GM19240 (cell line): ENCODE measurements around the gene FOS.
"Not testable (repeated sequence)": the region's sequence is repeated elsewhere in the genome, so short reads cannot be mapped to it uniquely, and the experiment has no call there.

Source experiments
- DNase-seq: peaks from one replicate; pipeline ENCODE4 v3.0.0; 2011; ENCODE audit warnings: low spot score; ENCODE audit not compliant: insufficient read length

FOS gene

GRCh38 chr14:75275598-75275997, 3.0 kb upstream of the FOS start:
- no peak for DNase-seq

- DNase-seq: no peak
These were observed 1.4 kb upstream of the FOS start for GRCh38 chr14:75277008-75277814.

GRCh38 chr14:75277815-75278421, 710 bp upstream of the FOS start:
- no peak for DNase-seq

- DNase-seq: no peak
These were observed 630 bp downstream of the FOS start for GRCh38 chr14:75279153-75279762.

- DNase-seq: no peak
These were observed 1.2 kb downstream of the FOS start for GRCh38 chr14:75279763-75280290.

DNA sequence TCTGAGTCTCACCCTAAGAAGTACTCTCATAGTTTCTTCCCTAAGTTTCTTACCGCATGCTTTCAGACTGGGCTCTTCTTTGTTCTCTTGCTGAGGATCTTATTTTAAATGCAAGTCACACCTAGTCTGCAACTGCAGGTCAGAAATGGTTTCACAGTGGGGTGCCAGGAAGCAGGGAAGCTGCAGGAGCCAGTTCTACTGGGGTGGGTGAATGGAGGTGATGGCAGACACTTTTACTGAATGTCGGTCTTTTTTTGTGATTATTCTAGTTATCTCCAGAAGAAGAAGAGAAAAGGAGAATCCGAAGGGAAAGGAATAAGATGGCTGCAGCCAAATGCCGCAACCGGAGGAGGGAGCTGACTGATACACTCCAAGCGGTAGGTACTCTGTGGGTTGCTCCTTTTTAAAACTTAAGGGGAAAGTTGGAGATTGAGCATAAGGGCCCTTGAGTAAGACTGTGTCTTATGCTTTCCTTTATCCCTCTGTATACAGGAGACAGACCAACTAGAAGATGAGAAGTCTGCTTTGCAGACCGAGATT, 1.7 kb downstream of the FOS start:
- DNase-seq: no peak

GRCh38 chr14:75280831-75281653, 2.4 kb downstream of the FOS start:
- DNase-seq: no peak

- no peak for DNase-seq
These were observed 3.0 kb downstream of the FOS start for GRCh38 chr14:75281654-75282019.

DNA sequence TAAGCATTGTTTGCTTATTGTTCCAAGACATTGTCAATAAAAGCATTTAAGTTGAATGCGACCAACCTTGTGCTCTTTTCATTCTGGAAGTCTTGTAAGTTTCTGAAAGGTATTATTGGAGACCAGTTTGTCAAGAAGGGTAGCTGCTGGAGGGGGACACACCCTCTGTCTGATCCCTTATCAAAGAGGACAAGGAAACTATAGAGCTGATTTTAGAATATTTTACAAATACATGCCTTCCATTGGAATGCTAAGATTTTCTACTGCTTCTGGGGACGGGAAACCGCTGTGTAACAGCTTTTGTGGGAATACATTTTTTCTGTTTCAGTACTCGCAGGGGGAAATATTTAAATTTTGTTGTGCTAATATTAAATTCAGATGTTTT, 3.5 kb downstream of the FOS start:
- no peak for DNase-seq

- not testable (repeated sequence) for DNase-seq
These were observed 4.0 kb downstream of the FOS start for GRCh38 chr14:75282555-75283161.

DNA sequence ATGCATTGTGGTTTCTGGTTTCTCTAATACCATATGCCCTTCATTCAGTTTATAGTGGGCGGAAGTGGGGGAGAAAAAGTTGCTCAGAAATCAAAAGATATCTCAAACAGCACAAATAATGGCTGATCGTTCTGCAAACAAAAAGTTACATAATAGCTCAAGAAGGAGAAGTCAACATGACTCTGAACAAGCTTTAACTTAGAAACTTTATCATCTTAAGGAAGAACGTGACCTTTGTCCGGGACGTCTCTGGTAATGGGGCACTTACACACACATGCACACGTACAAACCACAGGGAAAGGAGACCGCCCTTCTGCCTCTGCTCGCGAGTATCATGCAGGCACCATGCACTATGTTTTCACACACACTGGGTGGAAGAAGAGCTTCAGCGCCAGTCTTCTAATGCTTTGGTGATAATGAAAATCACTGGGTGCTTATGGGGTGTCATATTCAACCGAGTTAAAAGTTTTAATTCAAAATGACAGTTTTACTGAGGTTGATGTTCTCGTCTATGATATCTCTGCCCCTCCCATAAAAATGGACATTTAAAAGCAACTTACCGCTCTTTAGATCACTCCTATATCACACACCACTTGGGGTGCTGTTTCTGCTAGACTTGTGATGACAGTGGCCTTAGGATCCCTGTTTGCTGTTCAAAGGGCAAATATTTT, 4.7 kb downstream of the FOS start:
- DNase-seq: no peak

DNA sequence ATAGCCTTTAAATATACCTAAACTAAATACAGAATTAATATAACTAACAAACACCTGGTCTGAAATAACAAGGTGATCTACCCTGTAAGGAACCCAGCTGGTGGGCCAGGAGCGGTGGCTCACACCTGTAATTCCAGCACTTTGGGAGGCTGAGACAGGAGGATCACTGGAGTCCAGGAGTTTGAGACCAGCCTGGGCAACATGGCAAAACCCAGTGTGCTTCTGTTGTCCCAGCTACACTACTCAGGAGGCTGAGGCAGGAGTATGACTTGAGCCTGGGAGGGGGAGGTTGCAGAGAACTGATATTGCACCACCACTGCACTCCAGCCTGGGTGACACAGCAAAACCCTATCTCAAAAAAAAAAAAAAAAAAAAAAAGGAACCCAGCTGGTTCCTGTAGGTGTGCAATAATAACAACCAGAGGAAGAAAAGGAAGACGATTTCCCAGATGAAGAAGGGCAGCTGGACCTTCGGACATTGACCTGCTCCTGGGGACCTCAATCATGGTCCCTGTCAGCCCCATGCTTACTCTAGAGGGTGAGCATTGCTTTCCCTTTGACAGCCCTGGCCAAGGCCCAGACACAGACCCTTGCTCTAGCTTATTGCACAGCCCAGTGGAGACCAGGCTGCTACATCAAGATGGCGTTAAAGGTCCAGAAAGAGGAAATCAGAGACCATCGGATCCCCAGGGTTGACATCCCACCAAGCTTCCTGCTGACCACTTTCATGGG, 5.4 kb downstream of the FOS start:
- DNase-seq: no peak

- no peak for DNase-seq
These were observed 6.7 kb downstream of the FOS start for GRCh38 chr14:75285331-75285730.

DNA sequence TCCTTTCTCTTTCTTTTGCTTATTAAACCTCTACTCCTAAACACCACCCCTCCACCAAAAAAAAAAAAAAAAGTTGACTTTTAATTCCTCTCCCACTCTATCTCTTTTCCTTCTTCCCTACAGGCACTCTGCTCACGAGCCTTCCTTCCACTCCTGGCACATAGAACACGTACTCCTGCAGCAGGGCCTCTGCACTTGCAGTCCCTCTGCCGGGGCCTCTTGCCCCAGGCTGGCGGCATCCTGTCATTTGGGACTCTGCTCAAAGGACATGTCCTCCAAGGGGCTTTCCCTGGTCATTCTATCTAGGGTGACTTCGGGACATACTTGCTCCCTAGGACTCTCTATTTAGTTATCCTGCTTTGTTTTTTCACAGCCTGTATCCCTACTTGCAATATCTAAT, 7.7 kb downstream of the FOS start:
- no peak for DNase-seq

- no peak for DNase-seq
These were observed 11.3 kb downstream of the FOS start for GRCh38 chr14:75289840-75290388.

DNA sequence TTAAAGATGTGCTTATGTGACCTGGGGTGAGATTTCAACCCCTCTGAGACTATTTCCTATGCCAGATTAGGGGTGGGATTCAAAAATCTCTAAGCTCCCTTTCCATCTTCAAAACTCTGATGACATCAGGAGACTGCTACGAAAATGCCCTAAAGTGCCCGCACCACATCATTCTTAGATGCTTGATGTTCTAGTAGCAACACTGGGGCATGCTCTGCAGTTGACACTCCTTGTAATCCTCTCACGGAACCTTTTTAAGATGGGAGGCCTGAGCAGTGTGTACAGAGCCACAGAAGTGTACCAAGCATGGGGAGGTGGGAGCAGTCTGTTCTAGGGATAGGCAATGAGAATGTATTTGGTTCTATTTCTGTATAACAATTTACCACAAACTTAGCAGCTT, 12.2 kb downstream of the FOS start:
- DNase-seq: no peak

- no peak for DNase-seq
These were observed 12.7 kb downstream of the FOS start for GRCh38 chr14:75291331-75291730.

DNA sequence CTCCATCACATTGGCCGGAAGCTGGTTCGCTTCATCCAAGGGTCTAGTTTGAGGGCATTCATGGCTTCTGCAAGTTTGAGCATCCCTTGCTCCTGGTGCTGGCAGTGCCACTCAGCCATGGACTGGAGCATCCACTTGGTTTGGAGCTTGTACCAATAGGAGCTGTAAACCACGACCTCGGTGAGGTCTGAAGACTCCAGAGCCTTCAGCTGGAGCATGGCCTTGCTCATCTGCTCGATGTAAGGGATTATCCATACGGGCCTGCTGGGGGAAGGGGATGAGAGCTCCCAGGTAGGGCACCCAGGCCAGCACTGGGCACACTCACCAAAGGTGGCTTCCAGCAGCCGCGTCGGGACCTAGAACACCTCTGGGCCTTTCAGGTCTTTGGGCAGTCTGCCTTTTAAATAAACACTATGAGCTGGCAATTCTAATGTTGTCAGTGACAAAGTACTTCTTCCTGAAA, 13.5 kb downstream of the FOS start:
- no peak for DNase-seq

DNA sequence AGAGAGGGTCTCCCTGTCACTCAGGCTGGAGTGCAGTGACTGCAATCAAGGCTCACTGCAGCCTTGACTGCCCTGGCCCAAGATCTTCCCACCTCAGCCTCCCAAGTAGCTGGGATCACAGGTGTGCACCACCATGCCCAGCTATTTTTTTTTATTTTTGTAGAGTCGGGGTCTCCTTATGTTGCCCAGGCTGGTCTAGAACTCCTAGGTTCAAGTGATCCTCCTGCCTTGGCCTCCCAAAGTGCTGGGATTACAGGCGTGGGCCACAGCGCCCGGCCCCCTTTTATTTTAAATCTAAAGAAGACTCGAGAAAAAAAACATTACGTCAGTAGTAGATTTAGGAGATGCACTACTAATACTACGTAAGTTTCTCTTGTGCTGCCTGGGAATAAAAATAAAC, 14.3 kb downstream of the FOS start:
- no peak for DNase-seq
